Inflammatory macrophage treated with lipopolysaccharide for 4 hours (primary cell): ENCODE data around the gene HPS4.
"Not testable (repeated sequence)": the region's sequence is repeated elsewhere in the genome, so short reads cannot be mapped to it uniquely, and the experiment has no call there.

Experiments used
- DNase-seq: peaks from one replicate; pipeline ENCODE4 v3.0.0-alpha.2; 2020

The HPS4 gene

DNA sequence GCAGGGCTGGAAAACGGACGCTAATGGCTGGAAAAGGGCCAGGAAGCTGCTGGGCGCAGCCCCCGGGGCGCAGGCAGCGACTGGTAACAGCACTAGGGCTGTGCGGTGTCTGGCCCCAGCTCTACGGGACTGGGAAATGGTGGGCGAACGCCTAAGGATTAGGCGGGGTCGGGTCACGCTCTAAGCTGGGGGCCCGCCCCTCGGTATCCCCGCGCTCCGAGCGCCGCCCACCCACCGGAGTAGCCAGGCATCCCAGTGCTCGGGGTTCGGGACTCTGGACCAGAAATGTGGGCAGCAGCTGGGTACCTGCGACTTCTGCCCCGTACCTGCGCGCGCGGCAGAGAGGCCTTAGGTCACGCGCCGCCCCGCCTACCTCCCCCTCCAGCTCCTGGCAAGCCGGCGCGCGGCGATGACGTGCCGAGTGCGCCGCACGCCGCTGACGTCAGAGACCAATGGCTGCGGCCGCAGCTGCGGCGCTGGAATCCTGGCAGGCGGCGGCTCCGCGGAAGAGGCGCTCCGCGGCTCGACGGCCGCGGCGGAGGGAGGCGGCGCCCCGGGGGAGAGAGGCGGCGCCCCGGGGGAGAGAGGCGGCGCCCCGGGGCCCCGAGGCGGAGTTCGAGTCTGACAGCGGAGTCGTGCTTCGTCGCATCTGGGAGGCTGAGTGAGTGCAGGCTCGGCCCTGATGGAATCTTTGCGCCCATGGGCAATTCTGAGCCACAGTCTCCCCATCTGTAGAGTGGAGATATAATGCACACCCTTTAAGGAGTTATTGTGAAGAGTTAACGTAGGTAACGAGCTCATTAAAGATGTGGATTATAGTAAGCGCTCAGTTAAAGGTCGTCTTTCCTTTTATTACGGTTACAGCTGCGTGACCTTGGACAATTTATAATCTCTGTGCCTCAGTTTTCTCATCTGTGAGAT is at the start of gene HPS4, which contains the start of gene SRRD:
HPS4 (minus strand) TSS at position 345 of the 921 bp plus-strand sequence. CDS start 2,021 bp downstream, outside the sequence.
SRRD (plus strand) TSS at position 439 of the 921 bp plus-strand sequence; CDS start at position 453, 14 bp downstream.
- peak; percentile 90 for DNase-seq

DNA sequence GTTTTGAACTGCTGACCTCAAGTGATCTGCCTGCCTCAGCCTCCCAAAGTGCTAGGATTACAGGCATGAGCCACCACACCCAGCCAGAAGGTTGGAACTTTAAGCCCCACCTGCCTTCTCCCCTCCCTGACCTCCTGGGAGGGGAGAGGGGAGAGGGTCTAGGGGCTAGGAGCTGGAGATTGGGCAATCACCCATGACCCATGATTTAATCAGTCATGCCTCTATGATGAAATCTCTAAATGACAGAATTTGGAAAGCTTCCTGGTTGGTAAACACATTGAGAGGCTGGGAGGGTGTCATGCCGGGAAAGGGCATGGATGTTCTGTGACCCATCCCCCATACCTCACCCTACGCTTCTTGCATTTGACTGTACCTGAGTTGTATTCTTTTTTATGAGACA is 45.8 kb upstream of the HPS4 start:
- DNase-seq, result peak; percentile 74

DNA sequence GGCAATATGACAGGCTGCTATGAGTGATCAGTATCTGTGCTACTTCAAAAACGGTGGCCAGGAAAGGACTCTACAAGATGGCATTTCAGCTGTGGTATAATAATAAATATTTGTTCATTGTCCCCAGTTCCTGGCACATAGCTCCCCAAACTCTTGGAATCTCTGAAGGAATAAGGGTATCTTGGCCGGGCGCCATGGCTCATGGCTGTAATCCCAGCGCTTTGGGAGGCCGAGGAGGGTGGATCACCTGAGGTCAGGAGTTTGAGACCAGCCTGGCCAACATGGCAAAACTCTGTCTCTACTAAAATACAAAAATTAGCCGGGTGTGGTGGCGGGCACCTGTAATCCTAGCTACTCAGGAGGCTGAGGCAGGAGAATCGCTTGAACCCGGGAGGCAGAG is 44.9 kb upstream of the HPS4 start:
- not testable (repeated sequence) for DNase-seq

DNA sequence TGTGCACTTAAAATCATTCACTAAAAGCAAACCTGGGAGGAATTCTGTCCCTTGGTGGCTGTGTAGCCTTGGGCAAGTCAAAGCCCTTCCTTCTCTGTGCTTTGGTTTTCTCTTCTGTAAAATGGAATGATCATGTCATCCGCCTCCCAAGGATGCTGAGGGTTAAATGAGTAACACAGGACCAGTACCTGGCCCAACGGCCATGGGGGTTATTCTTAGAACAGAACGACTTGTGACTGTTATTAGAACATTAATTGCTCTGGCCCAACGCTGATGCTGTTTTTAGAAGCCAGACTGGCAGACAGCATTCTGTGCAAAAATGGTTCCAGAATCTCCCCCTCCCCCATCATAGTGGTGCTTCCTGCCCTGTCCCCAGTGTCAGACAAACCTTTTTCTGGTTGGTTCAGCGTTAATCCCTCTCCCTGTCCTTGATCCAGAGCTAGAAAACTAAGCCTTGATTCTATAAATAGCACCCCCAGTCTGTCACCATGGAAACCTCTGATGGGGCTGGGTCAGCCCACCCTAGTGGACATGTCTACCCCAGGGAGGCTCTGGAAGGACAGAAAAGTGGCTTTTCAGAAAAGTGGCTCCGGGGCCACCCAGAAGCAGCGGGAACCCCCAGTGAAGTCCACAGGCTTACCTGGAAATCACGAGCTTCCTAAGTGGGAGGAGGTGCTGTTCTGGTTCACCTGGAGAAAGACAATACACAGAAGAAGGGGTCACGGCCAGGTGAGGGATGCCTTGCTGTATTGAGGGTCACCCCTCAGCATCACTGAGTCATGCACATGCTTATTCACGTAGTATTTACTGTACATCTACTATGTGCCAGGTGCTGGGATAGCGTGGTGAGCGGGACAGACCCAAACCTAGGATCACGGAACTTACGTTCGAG is 44.2 kb upstream of the HPS4 start:
- no peak for DNase-seq

DNA sequence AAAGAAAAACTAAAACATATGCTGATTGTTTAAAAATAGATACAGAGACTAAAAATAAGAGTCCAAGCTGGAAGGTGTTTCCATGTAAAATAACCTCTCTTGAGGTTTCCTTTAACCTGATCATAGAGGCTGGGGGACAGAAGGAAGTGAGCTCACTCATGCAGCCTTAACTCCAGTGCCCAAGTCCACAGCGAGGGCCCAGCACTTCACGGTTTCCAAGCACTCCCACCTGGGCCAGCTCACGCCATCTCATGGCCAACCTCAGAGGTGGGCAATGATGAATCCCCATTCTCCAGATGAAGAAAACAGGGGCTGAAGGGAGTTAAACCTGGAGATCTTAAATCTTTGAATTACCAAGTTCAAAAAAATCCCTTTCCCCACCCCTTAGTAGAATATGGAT is 43.6 kb upstream of the HPS4 start:
- DNase-seq, result no peak

DNA sequence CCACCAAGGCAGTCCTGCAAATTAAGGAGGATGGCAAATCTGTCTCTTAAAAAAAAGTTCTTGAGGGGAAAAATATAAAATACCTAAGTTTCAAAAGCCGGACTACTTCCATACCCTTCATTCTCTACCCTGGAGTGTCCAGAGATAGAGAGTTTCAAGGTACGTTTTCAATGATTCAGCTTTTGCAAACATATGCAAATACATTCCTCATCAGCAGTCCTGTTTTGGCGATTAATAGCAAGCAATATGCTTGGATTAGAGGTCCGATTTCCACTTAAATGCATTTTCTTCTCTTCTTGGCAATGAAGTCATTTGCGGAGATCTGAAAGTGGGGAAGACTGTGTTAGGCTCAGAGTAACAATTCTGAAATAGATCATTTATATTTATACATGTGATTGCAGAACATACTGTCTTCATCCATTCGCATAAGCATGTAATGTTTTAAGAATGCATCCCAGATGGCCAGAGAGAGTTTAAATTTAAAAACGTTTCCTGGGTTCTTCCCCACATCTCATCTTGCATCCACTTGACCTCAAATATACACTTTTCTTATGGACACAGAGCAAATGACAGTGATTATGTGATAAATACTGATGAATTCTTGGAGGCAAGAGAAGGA is 42.5 kb upstream of the HPS4 start:
- DNase-seq, result no peak

DNA sequence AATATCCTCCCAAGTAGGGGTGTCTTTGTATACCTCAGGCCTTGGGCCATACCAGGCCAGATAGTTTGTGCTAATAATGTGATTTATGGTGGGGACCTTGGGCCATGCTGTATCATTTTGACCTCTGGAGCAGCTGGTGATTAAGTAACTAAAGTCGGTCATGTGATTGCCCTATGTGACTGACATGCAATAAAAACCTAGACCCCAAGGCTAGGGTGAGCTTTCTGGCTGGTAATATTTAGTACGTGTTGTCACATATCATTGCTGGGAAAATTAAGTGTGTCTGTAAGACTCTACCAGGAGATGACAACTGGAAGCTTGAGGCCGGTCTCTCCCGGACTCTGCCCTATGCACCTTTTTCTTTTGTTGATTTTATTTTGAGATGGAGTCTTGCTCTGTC is 41.3 kb upstream of the HPS4 start:
- no peak for DNase-seq

DNA sequence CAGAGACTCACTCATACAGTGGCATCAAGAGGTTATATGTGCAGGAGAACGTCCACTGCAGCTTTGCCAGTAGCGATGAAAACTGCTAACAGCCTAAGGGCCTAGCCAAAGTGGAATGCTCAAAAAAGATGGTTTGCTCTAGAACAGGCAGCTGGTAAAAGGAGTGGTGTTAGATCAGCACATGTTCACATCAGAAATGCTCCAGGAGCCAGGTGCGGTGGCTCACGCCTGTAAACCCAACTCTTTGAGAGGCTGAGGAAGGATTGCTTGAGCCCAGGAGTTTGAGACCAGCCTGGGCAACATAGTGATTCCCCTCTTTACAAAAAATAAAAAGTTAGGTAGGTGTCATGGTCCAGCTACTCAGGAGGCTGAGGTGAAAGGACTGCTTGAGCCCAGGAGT is 39.0 kb upstream of the HPS4 start:
- DNase-seq, result no peak

DNA sequence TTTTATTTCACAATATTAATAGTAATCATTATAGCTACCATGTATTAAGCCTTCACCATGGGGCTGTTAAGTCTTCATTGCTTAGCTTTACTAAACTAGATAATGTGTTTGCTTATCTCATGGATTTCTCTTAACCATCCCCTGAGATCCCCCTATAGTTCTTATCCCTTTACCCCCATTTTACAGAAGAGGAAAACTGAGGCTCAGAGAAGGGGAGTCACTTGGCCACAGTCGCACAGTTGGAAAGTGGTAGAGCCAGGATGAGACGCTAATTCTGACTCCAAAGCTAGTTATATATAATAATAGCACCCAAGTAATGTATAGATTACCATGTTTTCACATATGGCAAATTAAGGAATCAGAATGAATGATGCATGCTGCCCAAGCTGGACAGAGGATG is 38.4 kb upstream of the HPS4 start:
- no peak for DNase-seq

DNA sequence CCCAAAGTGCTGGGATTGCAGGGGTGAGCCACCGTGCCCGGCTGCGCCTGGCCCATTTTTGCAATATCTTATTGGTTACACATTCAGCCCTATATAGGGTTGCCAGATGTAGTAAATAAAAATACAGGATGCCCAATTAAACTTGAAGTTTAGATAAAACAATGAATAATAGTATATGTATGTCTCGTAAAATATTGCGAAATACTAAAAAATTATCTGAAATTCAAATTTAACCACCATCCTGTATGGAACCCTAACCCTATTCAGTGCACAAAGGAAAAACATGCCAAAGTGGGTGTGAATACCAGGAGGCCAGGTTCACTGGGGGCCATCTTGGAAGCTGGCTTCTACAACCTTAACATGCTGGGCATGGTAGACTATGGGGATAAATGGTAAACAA is 33.8 kb upstream of the HPS4 start:
- no peak for DNase-seq

DNA sequence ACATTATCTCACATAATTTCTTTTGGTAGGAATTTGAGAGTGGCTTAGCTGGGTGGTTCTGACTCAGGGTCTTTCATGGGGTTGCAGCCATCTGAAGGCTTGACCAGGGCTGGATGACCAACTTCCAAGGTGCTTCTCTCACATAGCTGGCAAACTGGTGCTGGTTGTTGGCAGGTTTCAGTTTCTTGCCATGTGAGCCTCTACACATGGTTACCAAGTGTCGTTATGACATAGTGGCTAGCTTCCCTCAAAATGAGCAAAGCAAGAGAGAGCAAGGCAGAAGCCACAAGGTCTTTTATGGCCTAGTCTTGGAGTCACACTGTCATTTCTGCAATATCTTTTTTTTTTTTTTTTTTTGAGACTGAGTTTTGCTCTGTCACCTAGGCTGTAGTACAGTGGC is 32.9 kb upstream of the HPS4 start:
- DNase-seq, result no peak

DNA sequence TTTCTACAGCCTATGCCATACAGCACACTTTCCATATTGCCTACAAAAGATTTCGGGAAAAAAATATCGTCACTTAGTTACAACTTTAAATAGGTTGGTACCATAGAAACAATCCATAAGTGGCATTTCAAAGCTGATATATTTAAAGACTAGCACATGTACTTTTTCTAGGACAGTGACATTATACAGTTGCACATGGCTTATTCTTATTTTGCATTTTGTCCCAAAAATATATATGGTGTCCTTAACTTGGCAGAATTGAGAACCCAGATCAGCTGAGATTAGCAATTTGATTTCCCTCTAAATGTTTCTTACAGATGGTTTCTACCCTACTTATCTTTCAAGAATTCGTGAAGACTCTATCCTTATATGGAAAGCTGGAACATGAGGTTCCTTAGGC is 32.3 kb upstream of the HPS4 start:
- DNase-seq, result no peak

DNA sequence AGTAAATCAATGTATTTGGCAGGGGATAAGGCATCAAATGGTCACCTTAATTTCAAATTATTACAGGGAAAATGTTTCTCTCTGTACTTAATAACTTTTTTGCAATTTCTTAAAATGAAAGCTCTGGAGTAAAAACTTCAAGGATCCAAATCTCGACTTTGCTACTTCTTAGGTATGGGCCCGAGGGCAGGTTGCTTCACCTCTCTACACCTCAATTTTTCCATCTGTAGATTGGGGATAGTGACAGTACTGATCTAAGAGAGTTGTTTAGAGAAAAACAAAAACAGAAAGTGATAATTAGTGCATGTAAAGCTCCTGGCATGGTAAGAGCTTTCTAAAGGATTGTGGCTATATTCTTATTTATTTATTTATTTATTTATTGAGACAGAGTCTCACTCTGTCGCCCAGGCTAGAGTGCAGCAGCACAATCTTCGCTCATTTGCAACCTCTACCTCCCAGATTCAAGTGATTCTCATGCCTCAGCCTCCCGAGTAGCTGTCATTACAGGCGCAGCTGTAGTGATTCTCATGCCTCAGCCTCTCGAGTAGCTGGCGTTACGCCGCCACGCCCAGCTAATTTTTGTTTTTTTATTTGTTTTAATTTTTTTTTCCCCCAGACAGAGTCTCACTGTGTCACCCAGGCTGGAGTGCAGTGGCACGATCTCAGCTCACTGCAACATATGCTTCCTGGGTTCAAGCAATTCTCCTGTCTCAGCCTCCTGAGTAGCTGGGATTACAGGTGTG is 31.0 kb upstream of the HPS4 start:
- no peak for DNase-seq

DNA sequence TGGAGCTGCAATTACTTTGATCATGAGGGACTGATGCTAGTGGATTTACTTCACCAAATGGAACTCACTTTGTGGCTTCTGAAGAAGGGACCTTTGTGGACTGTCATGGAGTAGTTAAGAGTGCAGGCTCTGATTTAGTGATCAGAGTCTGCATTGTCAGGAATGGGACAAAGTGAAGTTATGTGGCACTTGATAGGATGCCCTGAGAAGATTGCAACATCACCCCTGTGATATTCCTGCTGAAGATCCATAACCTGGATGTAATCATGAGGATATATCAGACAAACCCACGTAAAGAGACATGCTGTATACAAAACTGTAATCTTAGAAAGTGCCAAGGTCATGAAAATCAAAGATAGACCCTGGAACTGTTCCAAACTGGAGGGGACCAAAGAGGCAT is 30.3 kb upstream of the HPS4 start:
- DNase-seq, result no peak

DNA sequence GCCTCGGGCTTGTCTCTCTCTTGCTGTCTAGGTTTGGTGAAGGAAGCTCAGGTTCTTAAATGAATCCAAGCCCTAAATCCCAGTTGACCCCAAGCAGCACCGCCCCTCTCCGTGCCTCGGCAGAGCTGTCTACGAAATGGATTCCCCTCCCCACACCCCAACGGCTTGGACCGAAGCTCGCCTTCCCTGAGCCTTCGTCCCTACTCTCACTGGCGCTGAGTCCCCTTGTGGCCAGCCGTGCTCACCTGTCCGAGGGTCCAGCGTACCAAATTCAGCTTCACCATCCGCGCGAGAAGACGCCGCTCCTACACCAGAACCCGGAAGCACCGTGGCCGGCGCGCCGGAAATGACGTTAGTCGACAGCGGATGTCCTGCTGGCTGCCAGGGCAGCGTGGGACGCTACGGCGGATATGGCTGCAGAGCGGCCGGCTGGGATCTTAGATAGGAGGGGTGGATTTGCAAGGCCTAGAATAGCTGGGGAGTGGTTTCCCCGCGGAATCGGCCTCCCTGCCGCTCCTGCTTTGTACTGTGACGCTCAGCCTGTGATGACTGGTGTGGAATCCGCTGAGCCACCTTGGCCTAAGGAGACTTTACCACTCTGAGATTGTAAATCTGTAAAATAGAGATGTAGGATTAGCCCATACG is 28.7 kb upstream of the HPS4 start, which contains the start of gene TFIP11:
TFIP11 (minus strand) TSS at position 325 of the 645 bp plus-strand sequence. CDS start 2,201 bp downstream, outside the sequence.
- peak; percentile 94 for DNase-seq

DNA sequence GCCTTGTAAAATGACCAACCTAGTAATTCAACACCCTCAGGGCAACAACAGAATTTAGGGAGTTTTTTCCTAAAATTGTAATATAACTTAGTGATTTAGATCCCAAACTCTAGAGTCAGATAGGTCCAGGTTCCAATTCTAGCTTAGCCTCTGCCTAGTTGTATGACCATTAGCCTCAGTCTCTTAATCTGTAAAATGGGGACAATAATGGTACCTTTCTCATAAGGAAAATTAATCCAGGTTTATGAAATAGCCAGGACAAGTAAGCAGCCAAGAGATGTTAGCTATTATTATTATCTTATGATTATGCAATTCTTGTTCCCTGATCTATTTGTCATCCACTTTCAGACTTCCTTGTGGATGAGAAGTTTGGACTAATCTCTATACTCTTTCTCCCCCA is 24.6 kb upstream of the HPS4 start:
- no peak for DNase-seq

DNA sequence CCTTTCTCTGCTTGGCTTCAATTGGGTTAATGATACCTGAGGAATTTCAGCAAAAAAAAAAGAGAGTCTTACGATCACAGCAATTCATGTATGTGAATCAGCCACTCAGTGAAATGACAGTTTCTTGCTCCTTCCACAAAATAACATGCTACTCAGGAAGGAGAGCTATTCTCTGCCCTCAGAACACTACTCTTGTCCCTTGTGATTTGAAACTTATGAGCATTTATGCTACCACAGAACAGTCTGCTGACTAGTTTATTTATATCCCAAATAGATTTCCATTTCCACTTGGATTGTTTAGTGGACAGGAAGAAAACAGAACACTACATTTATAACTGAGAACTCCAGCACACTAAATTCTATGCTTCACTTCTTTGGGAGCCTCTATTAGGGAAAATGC is 20.2 kb upstream of the HPS4 start:
- DNase-seq, result no peak

DNA sequence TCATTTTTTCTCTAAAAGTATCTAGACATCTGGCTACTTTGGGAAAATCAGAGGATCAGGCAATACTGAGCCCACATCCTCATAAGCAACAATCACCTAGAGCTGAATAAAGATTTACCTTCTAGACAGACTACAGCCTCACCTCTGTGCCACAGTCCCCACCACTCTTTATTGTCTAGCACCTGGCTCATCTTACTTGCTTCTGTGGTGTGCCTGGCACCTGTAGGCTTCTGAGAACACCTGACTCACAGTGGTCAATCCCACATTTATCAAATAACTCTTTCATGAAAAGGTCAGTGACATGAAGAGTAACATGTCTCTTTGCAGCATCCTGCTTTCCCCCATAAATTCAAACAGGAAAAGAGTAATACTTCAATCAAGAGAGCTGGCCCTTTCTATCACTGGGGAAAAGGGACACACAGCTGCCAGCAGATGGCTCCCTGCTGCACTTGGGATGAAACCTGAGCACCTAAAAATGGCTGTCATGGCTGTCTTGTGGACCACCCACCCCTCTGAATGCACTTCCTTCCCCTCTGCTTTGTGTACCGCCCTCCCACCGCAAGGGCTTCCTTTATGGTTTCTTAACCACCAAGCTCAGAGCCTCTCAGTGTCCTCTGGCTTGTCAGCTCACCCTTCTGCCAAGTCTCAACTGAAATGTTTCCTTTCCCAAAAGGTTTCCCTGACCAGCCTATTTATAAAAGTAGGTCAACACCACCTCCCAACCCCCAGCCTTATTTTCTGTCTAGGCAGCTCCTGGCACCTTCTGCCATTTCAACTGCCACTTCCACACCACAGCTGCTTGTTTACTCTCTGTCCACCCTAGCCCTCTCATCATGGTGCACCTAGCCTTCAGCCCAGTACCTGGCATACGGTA is 19.3 kb upstream of the HPS4 start:
- peak; percentile 37 for DNase-seq

DNA sequence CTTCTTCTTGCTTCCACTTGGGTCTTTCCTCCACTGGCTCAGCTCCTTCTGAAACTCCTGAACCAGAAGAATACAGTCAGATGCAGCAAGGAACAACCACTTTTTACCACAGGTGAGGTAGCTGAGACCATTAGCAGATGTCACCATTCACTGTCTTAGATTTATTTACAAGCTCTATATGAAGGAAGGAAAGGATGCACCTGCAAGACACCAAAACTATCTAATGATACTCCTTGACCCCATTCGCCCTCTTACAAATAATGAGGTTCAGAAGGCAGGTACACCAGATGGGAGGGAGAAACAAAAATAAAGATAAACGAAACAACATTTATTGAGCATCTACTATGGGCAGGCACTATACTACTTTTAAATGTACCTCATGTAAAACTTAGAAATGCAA is 18.4 kb upstream of the HPS4 start:
- no peak for DNase-seq

DNA sequence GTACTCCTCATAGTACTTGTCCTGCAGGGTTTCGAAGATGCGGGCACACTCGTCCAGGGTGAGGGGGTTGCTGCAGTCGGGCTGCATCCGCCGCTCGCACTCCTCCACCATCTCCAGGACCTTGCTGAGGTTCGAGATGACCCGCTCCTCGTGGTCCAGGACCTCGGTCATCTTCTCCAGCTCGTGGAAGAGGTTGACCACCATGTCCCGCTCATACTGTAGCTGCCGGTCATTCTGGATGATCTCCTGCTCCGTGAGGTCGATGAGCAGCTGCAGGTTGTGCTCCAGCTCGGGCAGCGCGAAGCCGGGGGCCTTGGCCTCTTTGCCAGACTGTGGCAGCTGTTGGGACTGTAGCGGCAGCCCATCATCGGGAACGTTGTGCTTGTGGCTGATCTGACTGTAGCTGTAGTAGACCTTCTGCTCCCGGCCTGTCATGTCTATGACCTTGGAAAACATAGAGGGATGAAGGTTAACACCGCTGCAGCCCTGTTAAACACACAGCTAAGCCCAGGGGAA is 15.7 kb upstream of the HPS4 start:
- no peak for DNase-seq

DNA sequence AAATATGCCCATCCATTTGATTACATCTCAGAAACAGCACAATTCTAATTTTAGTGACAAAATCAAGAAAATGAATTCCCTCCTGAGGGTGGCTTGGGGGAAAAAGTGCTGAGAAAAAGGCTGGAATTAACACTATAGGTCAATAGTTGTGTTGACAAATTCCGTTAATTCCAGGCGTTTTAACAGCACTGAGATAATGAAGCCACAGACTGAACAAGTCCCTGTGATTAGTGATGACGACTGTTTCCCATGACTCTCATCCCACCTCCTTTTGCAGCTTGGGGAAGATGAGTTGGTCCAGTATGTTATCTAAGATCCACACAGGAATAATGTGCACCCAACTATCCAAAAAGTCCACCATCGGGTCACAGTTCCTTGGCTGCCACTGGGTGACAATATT is 12.9 kb upstream of the HPS4 start:
- no peak for DNase-seq
